Measurements from ENCODE around the gene RASSF4. TPM values are rescaled to one million over a fixed set of nuclear protein-coding genes. Genes with fewer than 3 reads are reported as not detected.

The RASSF4 gene
- total RNA-seq, 1 experiment from 2014 or later, result 11.5 TPM

DNA sequence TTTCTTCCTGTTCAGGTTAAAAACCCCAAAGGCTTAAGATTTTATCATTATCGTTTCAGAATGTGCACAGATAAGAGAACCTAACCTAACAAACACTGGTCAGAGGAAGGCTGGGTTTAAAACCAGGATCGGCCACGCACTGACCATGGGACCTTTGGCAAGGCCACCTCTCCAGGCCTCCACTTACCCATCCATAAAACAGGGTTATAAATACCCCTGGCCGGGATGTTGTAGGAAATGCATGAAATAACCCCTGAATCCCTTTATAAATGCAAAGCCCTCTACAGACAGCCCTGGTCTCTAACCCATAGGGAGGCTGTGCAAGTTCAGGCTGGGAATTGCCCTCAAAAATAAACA, 18.6 kb downstream of the RASSF4 start:
- Mint-ChIP-seq H3K4me3 (peak overlapping the region; percentile 41 to 60; a peak in 4 of 5 replicates), H3K4me1 (peaks cover 64 to 65% of the 10 kb centered on the region in 2 experiments), H3K27me3 (ENCODE audit: low read depth) (peaks cover 7% of the 10 kb centered on the region), H3K27ac (peak overlapping the region in 2 of 3 experiments; percentile 55 to 77; a peak in 2 of 7 replicates), H3K36me3 (ENCODE audit: insufficient read depth in 1 of 3, low read depth in 3 of 3) (peaks cover 0 to 3% (median 0%) of the 10 kb centered on the region in 3 experiments; a peak in 1 of 7 replicates), H3K9me3 (no peaks in the 10 kb centered on the region)
- H2BK12ac ChIP-seq (ENCODE audit: insufficient read length, low read depth, low read length), result no peak overlapping the region
- no peaks in the 10 kb centered on the region for H3K79me1 ChIP-seq (ENCODE audit: insufficient read depth, low read depth, low read length, poor library complexity, severe bottlenecking)
- H3K56ac ChIP-seq (ENCODE audit: insufficient read length, low read depth, low read length), result no peak overlapping the region
- no peak overlapping the region for H2BK120ac ChIP-seq (ENCODE audit: low read depth, low read length, poor library complexity, severe bottlenecking)
- H3K18ac ChIP-seq (ENCODE audit: insufficient read length, low read depth, low read length), result no peak overlapping the region
- no peak overlapping the region for H3K9ac ChIP-seq (ENCODE audit: extremely low read depth, insufficient read length, low read length)
- peaks cover 4% of the 10 kb centered on the region for H3K23me2 ChIP-seq (ENCODE audit: insufficient read length, low read depth, low read length, poor library complexity, severe bottlenecking)
- no peak overlapping the region for H2BK5ac ChIP-seq (ENCODE audit: insufficient read length, low read length)
- H4K5ac ChIP-seq (ENCODE audit: insufficient read length, low read depth, low read length), result no peak overlapping the region
- no peak overlapping the region for H4K8ac ChIP-seq (replicated peaks; ENCODE audit: insufficient read length, low read depth, low read length)
- TF ChIP-seq, protein P1, sequence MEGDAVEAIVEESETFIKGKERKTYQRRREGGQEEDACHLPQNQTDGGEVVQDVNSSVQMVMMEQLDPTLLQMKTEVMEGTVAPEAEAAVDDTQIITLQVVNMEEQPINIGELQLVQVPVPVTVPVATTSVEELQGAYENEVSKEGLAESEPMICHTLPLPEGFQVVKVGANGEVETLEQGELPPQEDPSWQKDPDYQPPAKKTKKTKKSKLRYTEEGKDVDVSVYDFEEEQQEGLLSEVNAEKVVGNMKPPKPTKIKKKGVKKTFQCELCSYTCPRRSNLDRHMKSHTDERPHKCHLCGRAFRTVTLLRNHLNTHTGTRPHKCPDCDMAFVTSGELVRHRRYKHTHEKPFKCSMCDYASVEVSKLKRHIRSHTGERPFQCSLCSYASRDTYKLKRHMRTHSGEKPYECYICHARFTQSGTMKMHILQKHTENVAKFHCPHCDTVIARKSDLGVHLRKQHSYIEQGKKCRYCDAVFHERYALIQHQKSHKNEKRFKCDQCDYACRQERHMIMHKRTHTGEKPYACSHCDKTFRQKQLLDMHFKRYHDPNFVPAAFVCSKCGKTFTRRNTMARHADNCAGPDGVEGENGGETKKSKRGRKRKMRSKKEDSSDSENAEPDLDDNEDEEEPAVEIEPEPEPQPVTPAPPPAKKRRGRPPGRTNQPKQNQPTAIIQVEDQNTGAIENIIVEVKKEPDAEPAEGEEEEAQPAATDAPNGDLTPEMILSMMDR (conservative IDR thresholded peaks at IDR 0.05), result no peak
- H3K27ac ChIP-seq (ENCODE audit: insufficient read length, low read depth, low read length), result no peak overlapping the region
- no peaks in the 10 kb centered on the region for H4K20me1 ChIP-seq (ENCODE audit: control insufficient read depth, insufficient read depth, insufficient read length)
- no peak overlapping the region for H3K23ac ChIP-seq (ENCODE audit: insufficient read length, low read depth, low read length)
- H3K27me3 ChIP-seq (ENCODE audit: insufficient read depth, low read length), result no peaks in the 10 kb centered on the region
- no peak overlapping the region for H4K91ac ChIP-seq (ENCODE audit: insufficient read length, low read depth, low read length)
- DNase-seq, result no peak
- H2AFZ ChIP-seq (ENCODE audit: low read length), result no peak overlapping the region
- peaks cover 14% of the 10 kb centered on the region for H3K4me1 ChIP-seq (ENCODE audit: insufficient read depth, low read length)
- H2BK20ac ChIP-seq (ENCODE audit: low read depth, low read length, poor library complexity, severe bottlenecking), result no peak overlapping the region
- no peak overlapping the region for H3K4ac ChIP-seq (ENCODE audit: low read depth, low read length)
- WGBS (ENCODE audit: extremely low coverage, insufficient read length, low lambda C conversion rate), result no CpG with 5 or more reads among the region's 4 CpGs
- H3K79me2 ChIP-seq (ENCODE audit: insufficient read depth, low read length), result no peaks in the 10 kb centered on the region
- no peak overlapping the region for H2AK5ac ChIP-seq (ENCODE audit: insufficient read length, low read length)
- no peak overlapping the region for H3T11ph ChIP-seq (ENCODE audit: low read length)
- H2BK15ac ChIP-seq (ENCODE audit: low read depth, low read length), result no peak overlapping the region
- H3K4me2 ChIP-seq (ENCODE audit: insufficient read depth, insufficient read length, low read length), result no peak overlapping the region
- H3K9me3 ChIP-seq (ENCODE audit: control insufficient read depth, low read depth, low read length), result no peaks in the 10 kb centered on the region
- no peak overlapping the region for H3K14ac ChIP-seq (ENCODE audit: insufficient read depth, low read length)
